ENCODE measurements around the gene TMEM131.
"Not testable (repeated sequence)": the region's sequence is repeated elsewhere in the genome, so short reads cannot be mapped to it uniquely, and the experiment has no call there.

TMEM131 gene

GRCh38 chr2:97861177-97861576 is 134.6 kb downstream of the TMEM131 start:
- Histone ChIP-seq H3K4me2 (ENCODE audit: low read length, poor library complexity, severe bottlenecking) (no peak overlapping the region), H3K4ac (ENCODE audit: low read depth in 1 of 2, low read length in 2 of 2) (no peak overlapping the region), H3K9ac (ENCODE audit: low read length) (no peak overlapping the region), H3K23ac (ENCODE audit: low read length in 2 of 2) (no peak overlapping the region), H2BK15ac (ENCODE audit: low read depth, poor library complexity, severe bottlenecking) (no peak overlapping the region), H2BK5ac (ENCODE audit: low read depth, low read length, poor library complexity, severe bottlenecking) (no peak overlapping the region), H2AFZ (ENCODE audit: low read depth, low read length) (no peak overlapping the region), H2BK120ac (ENCODE audit: low read depth, low read length) (no peak overlapping the region), H3K4me1 (ENCODE audit: control insufficient read depth, insufficient read depth, low read depth, low read length) (no peaks in the 10 kb centered on the region), H4K8ac (ENCODE audit: low read length) (no peak overlapping the region), H2AK5ac (ENCODE audit: low read length, severe bottlenecking) (no peak overlapping the region), H3K79me1 (replicated peaks; ENCODE audit: low read length, poor library complexity, severe bottlenecking) (peaks cover 36% of the 10 kb centered on the region), H3K27me3 (ENCODE audit: control insufficient read depth in 1 of 2, insufficient read depth in 1 of 2, low read length in 2 of 2) (no peaks in the 10 kb centered on the region), H3K9me3 (ENCODE audit: control insufficient read depth, low read length) (peaks cover 13% of the 10 kb centered on the region), H3K4me3 (ENCODE audit: insufficient read depth in 1 of 2, low read depth in 1 of 2, low read length in 2 of 2) (no peak overlapping the region), H3K36me3 (ENCODE audit: control insufficient read depth in 1 of 2, insufficient read depth in 2 of 2, low read depth in 1 of 2, low read length in 2 of 2) (peaks cover 11 to 38% of the 10 kb centered on the region in 2 experiments), H3K18ac (ENCODE audit: low read depth in 1 of 2, low read length in 2 of 2) (no peak overlapping the region), H3K27ac (ENCODE audit: low read length, poor library complexity, severe bottlenecking) (no peak overlapping the region), H3K14ac (ENCODE audit: low read length in 2 of 2) (no peak overlapping the region), H2BK12ac (ENCODE audit: low read length in 2 of 2) (no peak overlapping the region), H4K91ac (ENCODE audit: low read length) (no peak overlapping the region)
- WGBS, result 100% methylated on average over 2 of the region's 2 CpGs
- no peak for DNase-seq

GRCh38 chr2:97858442-97858841 is 137.3 kb downstream of the TMEM131 start:
- Histone ChIP-seq H3K27ac (ENCODE audit: low read length, poor library complexity, severe bottlenecking) (no peak overlapping the region), H3K4ac (ENCODE audit: low read depth in 1 of 2, low read length in 2 of 2) (no peak overlapping the region), H4K8ac (ENCODE audit: low read length) (no peak overlapping the region), H3K79me1 (replicated peaks; ENCODE audit: low read length, poor library complexity, severe bottlenecking) (peaks cover 30% of the 10 kb centered on the region), H3K27me3 (ENCODE audit: control insufficient read depth in 1 of 2, insufficient read depth in 1 of 2, low read length in 2 of 2) (no peaks in the 10 kb centered on the region), H3K4me3 (ENCODE audit: insufficient read depth in 1 of 2, low read depth in 1 of 2, low read length in 2 of 2) (no peak overlapping the region), H3K23ac (ENCODE audit: low read length in 2 of 2) (no peak overlapping the region), H2AFZ (ENCODE audit: low read depth, low read length) (no peak overlapping the region), H2BK12ac (ENCODE audit: low read length in 2 of 2) (no peak overlapping the region), H4K91ac (ENCODE audit: low read length) (no peak overlapping the region), H2BK120ac (ENCODE audit: low read depth, low read length) (no peak overlapping the region), H3K9me3 (ENCODE audit: control insufficient read depth, low read length) (peaks cover 8% of the 10 kb centered on the region), H3K4me1 (ENCODE audit: control insufficient read depth, insufficient read depth, low read depth, low read length) (no peaks in the 10 kb centered on the region), H3K18ac (ENCODE audit: low read depth in 1 of 2, low read length in 2 of 2) (no peak overlapping the region), H3K4me2 (ENCODE audit: low read length, poor library complexity, severe bottlenecking) (no peak overlapping the region), H3K9ac (ENCODE audit: low read length) (no peak overlapping the region), H2AK5ac (ENCODE audit: low read length, severe bottlenecking) (no peak overlapping the region), H2BK15ac (ENCODE audit: low read depth, poor library complexity, severe bottlenecking) (no peak overlapping the region), H3K14ac (ENCODE audit: low read length in 2 of 2) (no peak overlapping the region), H3K36me3 (ENCODE audit: control insufficient read depth in 1 of 2, insufficient read depth in 2 of 2, low read depth in 1 of 2, low read length in 2 of 2) (peaks cover 11 to 48% of the 10 kb centered on the region in 2 experiments), H2BK5ac (ENCODE audit: low read depth, low read length, poor library complexity, severe bottlenecking) (no peak overlapping the region)
- WGBS, result 74% methylated on average over 3 of the region's 3 CpGs
- peak; percentile 42 for DNase-seq

GRCh38 chr2:97857553-97857952 is 138.2 kb downstream of the TMEM131 start:
- Histone ChIP-seq H3K79me1 (replicated peaks; ENCODE audit: low read length, poor library complexity, severe bottlenecking) (peaks cover 30% of the 10 kb centered on the region), H2BK12ac (ENCODE audit: low read length in 2 of 2) (no peak overlapping the region)

GRCh38 chr2:97853057-97853456 is 142.7 kb downstream of the TMEM131 start:
- not testable (repeated sequence) for H2AK5ac ChIP-seq (ENCODE audit: low read length, severe bottlenecking); DNase-seq; H3K27ac ChIP-seq (ENCODE audit: low read length, poor library complexity, severe bottlenecking); H2BK5ac ChIP-seq (ENCODE audit: low read depth, low read length, poor library complexity, severe bottlenecking); H3K27me3 ChIP-seq (ENCODE audit: control insufficient read depth in 1 of 2, insufficient read depth in 1 of 2, low read length in 2 of 2); H3K4me3 ChIP-seq (ENCODE audit: insufficient read depth in 1 of 2, low read depth in 1 of 2, low read length in 2 of 2); H3K4me2 ChIP-seq (ENCODE audit: low read length, poor library complexity, severe bottlenecking); H2BK12ac ChIP-seq (ENCODE audit: low read length in 2 of 2); H3K14ac ChIP-seq (ENCODE audit: low read length in 2 of 2); H4K8ac ChIP-seq (ENCODE audit: low read length); H3K18ac ChIP-seq (ENCODE audit: low read depth in 1 of 2, low read length in 2 of 2); H2BK15ac ChIP-seq (ENCODE audit: low read depth, poor library complexity, severe bottlenecking); H3K4ac ChIP-seq (ENCODE audit: low read depth in 1 of 2, low read length in 2 of 2); H2BK120ac ChIP-seq (ENCODE audit: low read depth, low read length); H2AFZ ChIP-seq (ENCODE audit: low read depth, low read length); H3K4me1 ChIP-seq (ENCODE audit: control insufficient read depth, insufficient read depth, low read depth, low read length); H3K9ac ChIP-seq (ENCODE audit: low read length); H4K91ac ChIP-seq (ENCODE audit: low read length); H3K9me3 ChIP-seq (ENCODE audit: control insufficient read depth, low read length); H3K23ac ChIP-seq (ENCODE audit: low read length in 2 of 2)
- WGBS, result 86% methylated on average over 1 of the region's 4 CpGs
- Histone ChIP-seq H3K36me3 (ENCODE audit: control insufficient read depth in 1 of 2, insufficient read depth in 2 of 2, low read depth in 1 of 2, low read length in 2 of 2) (peaks cover 2 to 34% of the 10 kb centered on the region in 2 experiments), H3K79me1 (replicated peaks; ENCODE audit: low read length, poor library complexity, severe bottlenecking) (peaks cover 12% of the 10 kb centered on the region)

More at GRCh38 chr2:97857553-97857952, 138.2 kb downstream of the TMEM131 start:
- H4K8ac ChIP-seq (ENCODE audit: low read length), result no peak overlapping the region
- no peak overlapping the region for H3K14ac ChIP-seq (ENCODE audit: low read length in 2 of 2)
- H3K27ac ChIP-seq (ENCODE audit: low read length, poor library complexity, severe bottlenecking), result no peak overlapping the region
- peaks cover 11 to 48% of the 10 kb centered on the region in 2 experiments for H3K36me3 ChIP-seq (ENCODE audit: control insufficient read depth in 1 of 2, insufficient read depth in 2 of 2, low read depth in 1 of 2, low read length in 2 of 2)
- H3K4me3 ChIP-seq (ENCODE audit: insufficient read depth in 1 of 2, low read depth in 1 of 2, low read length in 2 of 2), result no peak overlapping the region
- H2BK120ac ChIP-seq (ENCODE audit: low read depth, low read length), result no peak overlapping the region
- H3K23ac ChIP-seq (ENCODE audit: low read length in 2 of 2), result no peak overlapping the region
- H2BK5ac ChIP-seq (ENCODE audit: low read depth, low read length, poor library complexity, severe bottlenecking), result no peak overlapping the region
- H2BK15ac ChIP-seq (ENCODE audit: low read depth, poor library complexity, severe bottlenecking), result no peak overlapping the region
- no peak overlapping the region for H3K18ac ChIP-seq (ENCODE audit: low read depth in 1 of 2, low read length in 2 of 2)
- H3K4me2 ChIP-seq (ENCODE audit: low read length, poor library complexity, severe bottlenecking), result no peak overlapping the region
- no peaks in the 10 kb centered on the region for H3K4me1 ChIP-seq (ENCODE audit: control insufficient read depth, insufficient read depth, low read depth, low read length)
- no peak overlapping the region for H2AK5ac ChIP-seq (ENCODE audit: low read length, severe bottlenecking)
- H4K91ac ChIP-seq (ENCODE audit: low read length), result no peak overlapping the region
- no peak overlapping the region for H2AFZ ChIP-seq (ENCODE audit: low read depth, low read length)
- H3K27me3 ChIP-seq (ENCODE audit: control insufficient read depth in 1 of 2, insufficient read depth in 1 of 2, low read length in 2 of 2), result no peaks in the 10 kb centered on the region
- WGBS, result no CpG with 5 or more reads among the region's 2 CpGs
- H3K9me3 ChIP-seq (ENCODE audit: control insufficient read depth, low read length), result peaks cover 8% of the 10 kb centered on the region
- DNase-seq, result no peak
- no peak overlapping the region for H3K4ac ChIP-seq (ENCODE audit: low read depth in 1 of 2, low read length in 2 of 2)
- H3K9ac ChIP-seq (ENCODE audit: low read length), result no peak overlapping the region
